Esophagus squamous epithelium (tissue), 5 donors: ENCODE results near the gene DSC2. TPM values are rescaled to one million over a fixed set of nuclear protein-coding genes. Genes with fewer than 3 reads are reported as not detected.
"Not testable (repeated sequence)": the region's sequence is repeated elsewhere in the genome, so short reads cannot be mapped to it uniquely, and the experiment has no call there.

ENCODE experiments used
- DNase-seq: peaks from one replicate; lab custom pipeline; 2025; lab: John Stamatoyannopoulos, UW
- H3K27ac ChIP-seq, 4 donors: fragments of 200-600 bp; sonication (generic); one replicate each; pipeline ENCODE4 v1.5.1; 2016 to 2019; ENCODE audit warnings: mild to moderate bottlenecking in 1 of 4
- H3K27me3 ChIP-seq, 4 donors: fragments of 200-600 bp; sonication (generic); 1 replicate in 3 of 4; 2 replicates in 1 of 4; pipeline versions ENCODE4 v1.5.1 to v1.6.0; 2017 to 2021; ENCODE audit warnings: antibody characterized with exemption in 1 of 4
- H3K36me3 ChIP-seq, 3 donors: fragments of 200-600 bp; sonication (generic); one replicate each; pipeline ENCODE4 v1.5.1; 2016 to 2019
- H3K4me1 ChIP-seq, 3 donors: fragments of 200-600 bp; sonication (generic); one replicate each; pipeline ENCODE4 v1.5.1; 2017 to 2019
- H3K4me3 ChIP-seq, 4 donors: fragments of 200-600 bp; sonication (generic); 1 replicate in 3 of 4; 2 replicates in 1 of 4; pipeline ENCODE4 v1.5.1; 2016 to 2019; ENCODE audit warnings: mild to moderate bottlenecking in 2 of 4, moderate library complexity in 1 of 4
- H3K9me3 ChIP-seq, 3 donors: fragments of 200-600 bp; sonication (generic); one replicate each; pipeline ENCODE4 v1.5.1; 2016 to 2019
- CTCF ChIP-seq, 6 experiments: fragments of 450-650 bp in 4 of 6; fragments of 200-600 bp in 2 of 6; sonication (generic) in 2 of 6; IDR thresholded peaks; one replicate each; pipeline ENCODE4 v1.5.1; 2016 to 2019; ENCODE audit warnings: antibody characterized with exemption in 6 of 6, mild to moderate bottlenecking in 4 of 6, moderate library complexity in 4 of 6
- POLR2A ChIP-seq, 4 donors: fragments of 450-650 bp; IDR thresholded peaks; one replicate each; pipeline ENCODE4 v1.6.1; 2017; ENCODE audit warnings: antibody characterized with exemption in 4 of 4, mild to moderate bottlenecking in 4 of 4, moderate library complexity in 3 of 4
- WGBS, 2 donors: methylation state at CpG; one replicate each; pipeline ENCODE4 v1.1.5; 2018; 5-methylcytosine and 5-hydroxymethylcytosine counted together
- intact Hi-C: fragments of 100-400 bp; cut with DNase I; formaldehyde crosslinking; loops from one replicate; pipeline ENCODE4 v1.15.0; 2022
- total RNA-seq, 4 donors: library from RNA; depleted of rRNA; stranded (reverse); fragments of >200 nt; gene quantifications; one replicate each; pipeline ENCODE4 v1.1.0, GENCODE V29; 2016
- donor health status: DM: yes; HTN: yes; CAD: no.

The DSC2 gene
- total RNA-seq, 4 donors from 2014 or later = 154 to 393 (median 290) TPM

DNA sequence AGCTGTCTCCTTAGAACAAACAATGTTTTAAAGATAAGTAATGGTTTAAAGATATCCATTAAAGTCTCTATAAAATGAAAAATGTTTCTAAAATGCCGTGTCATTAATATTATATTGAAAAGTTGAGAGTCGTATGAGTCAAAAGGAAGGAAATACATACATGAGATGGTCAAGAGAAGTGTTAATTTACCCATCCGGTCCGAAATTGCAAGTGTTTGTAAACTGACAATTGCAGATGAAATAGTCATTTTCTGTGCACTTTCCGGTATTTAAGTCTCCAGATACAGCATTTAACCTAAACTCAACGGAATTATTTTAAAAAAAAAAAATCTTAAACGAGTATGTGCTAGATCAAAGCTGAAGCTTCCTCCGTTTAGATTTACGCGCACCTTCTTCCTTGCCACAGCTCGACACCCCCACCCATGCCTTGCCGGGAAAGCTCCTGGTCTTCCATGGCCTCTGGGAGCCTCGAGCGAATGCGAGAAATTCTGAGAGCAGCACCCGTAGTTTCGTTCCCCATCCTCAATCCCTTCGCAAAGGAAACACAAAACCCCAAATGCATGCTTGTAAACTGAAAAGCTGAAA lies 61.4 kb downstream of the DSC2 start:
- Histone ChIP-seq H3K9me3 (no peaks in the 10 kb centered on the region), H3K27me3 (peaks cover 0 to 52% (median 1%) of the 10 kb centered on the region in 4 donors), H3K4me1 (peaks cover 0 to 63% (median 4%) of the 10 kb centered on the region in 3 donors), H3K36me3 (no peaks in the 10 kb centered on the region), H3K4me3 (peak overlapping the region; percentile 53 to 72 (median 62)), H3K27ac (peak overlapping the region; percentile 90 to 93 (median 92))
- no peak for DNase-seq
- WGBS, 2 donors = 7 to 14% methylated on average over 16 to 18 of the region's 18 CpGs
- intact Hi-C loops = no loop called here
- TF ChIP-seq POLR2A (IDR thresholded peaks at IDR 0.05) (no peak), CTCF (IDR thresholded peaks at IDR 0.05) (no peak)

GRCh38 chr18:31039426-31039825 lies 62.8 kb downstream of the DSC2 start:
- H3K27ac ChIP-seq = peak overlapping the region in 3 of 4 donors; percentile 90 to 93 (median 93)
- peaks cover 0 to 52% (median 1%) of the 10 kb centered on the region in 4 donors for H3K27me3 ChIP-seq
- H3K36me3 ChIP-seq = no peaks in the 10 kb centered on the region
- H3K4me1 ChIP-seq = peaks cover 0 to 58% (median 4%) of the 10 kb centered on the region in 3 donors
- TF ChIP-seq CTCF (IDR thresholded peaks at IDR 0.05) (no peak), POLR2A (IDR thresholded peaks at IDR 0.05) (no peak)
- H3K9me3 ChIP-seq = no peaks in the 10 kb centered on the region
- H3K4me3 ChIP-seq = peak overlapping the region; percentile 53 to 72 (median 62)
- DNase-seq = no peak
- WGBS, 2 donors = 28 to 29% methylated on average over 3 of the region's 3 CpGs
- intact Hi-C loops = no loop called here

GRCh38 chr18:31037686-31038085 lies 64.5 kb downstream of the DSC2 start:
- Histone ChIP-seq H3K27me3 (peaks cover 0 to 35% (median 1%) of the 10 kb centered on the region in 4 donors), H3K27ac (peak overlapping the region in 1 of 4 donors; percentile 90), H3K4me1 (peaks cover 0 to 47% (median 4%) of the 10 kb centered on the region in 3 donors)
- H3K9me3 ChIP-seq, DNase-seq, H3K4me3 ChIP-seq, H3K36me3 ChIP-seq, intact Hi-C loops: not testable (repeated sequence)
- 74 to 83% methylated on average over 2 to 5 of the region's 5 CpGs for WGBS, 2 donors

DNA sequence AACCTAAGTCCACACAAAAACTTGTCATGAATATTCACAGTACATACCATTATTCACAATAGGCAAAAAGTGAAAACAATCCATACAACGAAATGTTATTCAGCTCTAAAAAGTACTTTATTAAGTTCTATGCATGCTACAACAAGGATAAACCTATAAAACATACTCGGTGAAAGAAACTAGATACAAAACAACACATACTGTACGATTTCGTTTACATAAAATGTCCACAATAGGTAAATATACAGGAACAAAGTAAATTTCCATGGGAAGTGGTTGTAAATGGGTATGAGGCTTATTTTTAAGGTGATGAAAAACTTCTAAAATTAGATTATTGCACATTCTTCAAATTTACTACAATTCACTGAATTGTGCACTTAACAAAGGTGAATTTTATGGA lies 67.7 kb downstream of the DSC2 start:
- no peak for DNase-seq
- WGBS, 2 donors = 49 to 68% methylated on average over 4 of the region's 4 CpGs
- Histone ChIP-seq H3K27me3 (peaks cover 0 to 5% (median 0%) of the 10 kb centered on the region in 4 donors), H3K4me3 (no peak overlapping the region), H3K4me1 (peaks cover 0 to 29% (median 4%) of the 10 kb centered on the region in 3 donors), H3K36me3 (peaks cover 0 to 17% (median 0%) of the 10 kb centered on the region in 3 donors), H3K27ac (no peak overlapping the region), H3K9me3 (no peaks in the 10 kb centered on the region)
- no peak for TF ChIP-seq POLR2A (IDR thresholded peaks at IDR 0.05)
- TF ChIP-seq CTCF (IDR thresholded peaks at IDR 0.05) = no peak
- intact Hi-C loops = no loop called here

DNA sequence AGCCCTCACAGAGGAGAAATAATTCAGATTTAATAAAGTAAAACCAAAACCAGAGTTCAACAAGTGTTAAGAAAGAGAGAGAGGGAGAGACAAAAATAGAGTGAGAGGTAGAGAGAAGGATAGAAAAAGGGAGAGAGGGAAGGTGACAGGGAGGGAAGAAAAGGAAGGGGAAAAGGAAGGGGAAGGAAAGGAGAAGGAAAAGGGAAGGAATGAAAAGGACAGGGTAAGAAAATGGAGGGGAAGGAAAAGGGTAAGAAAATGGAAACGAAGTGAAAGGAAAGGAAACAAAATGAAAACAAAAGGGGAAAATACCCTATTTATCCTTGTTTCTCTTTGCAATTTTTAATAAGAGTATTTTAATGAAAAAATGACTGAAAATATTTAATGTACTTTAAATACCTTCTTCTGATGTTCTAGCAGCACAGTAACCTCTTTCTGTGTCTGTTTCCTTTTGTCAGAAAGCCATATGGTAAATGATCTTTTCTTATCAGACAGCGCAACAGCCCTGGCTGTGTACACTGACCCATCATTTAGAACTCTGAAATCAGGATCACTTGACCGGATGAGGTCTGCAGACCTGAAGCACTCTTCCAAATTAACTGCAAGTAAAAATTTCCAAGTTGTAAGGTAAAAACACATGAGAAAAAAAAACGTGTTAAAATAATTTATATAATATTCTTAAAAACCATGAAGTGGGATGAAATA lies 71.5 kb downstream of the DSC2 start:
- DNase-seq = no peak
- H3K4me1 ChIP-seq = peaks cover 0 to 4% (median 0%) of the 10 kb centered on the region in 3 donors
- no peak overlapping the region for H3K27ac ChIP-seq
- H3K27me3 ChIP-seq = no peaks in the 10 kb centered on the region
- intact Hi-C loops = no loop called here
- TF ChIP-seq POLR2A (IDR thresholded peaks at IDR 0.05) (no peak), CTCF (IDR thresholded peaks at IDR 0.05) (no peak)
- H3K4me3 ChIP-seq = no peak overlapping the region
- peaks cover 0 to 54% (median 0%) of the 10 kb centered on the region in 3 donors for H3K36me3 ChIP-seq
- no peaks in the 10 kb centered on the region for H3K9me3 ChIP-seq
- WGBS, 2 donors = 60 to 76% methylated on average over 4 of the region's 4 CpGs
